AG04450 (cell line): ENCODE data around the gene YWHAB. TPM values are rescaled to one million over a fixed set of nuclear protein-coding genes. Genes with fewer than 3 reads are reported as not detected.
"Not testable (repeated sequence)": the region's sequence is repeated elsewhere in the genome, so short reads cannot be mapped to it uniquely, and the experiment has no call there.

Source experiments
- CTCF ChIA-PET: fragments of 300-600, 350-600 bp; formaldehyde crosslinking; extraction: SDS; loops from one replicate; lab custom pipeline; 2022; ENCODE audit warnings: antibody characterized with exemption, inconsistent platforms; lab: Charles Lee
- POLR2A ChIA-PET: fragments of 350-600 bp; formaldehyde crosslinking; extraction: SDS; loops from one replicate; lab custom pipeline; 2021; ENCODE audit warnings: antibody characterized with exemption, inconsistent platforms; lab: Yijun Ruan, JAX
- DNase-seq: peaks from one replicate; pipeline ENCODE4 v3.0.0-alpha.2; 2011; ENCODE audit warnings: low read depth, low spot score
- H3K27ac ChIP-seq: one replicate; pipeline ENCODE4 v1.5.1; 2012; ENCODE audit warnings: low read depth, low read length, control low read depth
- H3K27me3 ChIP-seq: one replicate; pipeline ENCODE4 v1.6.0; 2012; ENCODE audit warnings: low read length; ENCODE audit not compliant: control insufficient read depth, insufficient read depth
- H3K4me3 ChIP-seq: 2 replicates; pipeline ENCODE4 v1.5.1; 2011; ENCODE audit warnings: mild to moderate bottlenecking, low read depth, low read length, control low read depth
- H3K9me3 ChIP-seq: 2 replicates; pipeline ENCODE4 v1.5.1; 2012; ENCODE audit warnings: low read length; ENCODE audit not compliant: control insufficient read depth, insufficient read depth
- CTCF ChIP-seq: IDR thresholded peaks from 2 replicates; pipeline ENCODE4 v1.5.1; 2011; ENCODE audit warnings: low read depth, low read length, control low read depth, inconsistent platforms
- polyA plus RNA-seq: library from polyadenylated mRNA; depleted of rRNA; stranded (reverse); fragments of >200 nt; gene quantifications from 2 replicates; pipeline ENCODE4 v1.2.3, GENCODE V29; 2011

Gene YWHAB
- polyA plus RNA-seq, 1 experiment = 178 TPM

- Histone ChIP-seq H3K27me3 (peaks cover 4% of the 10 kb centered on the region), H3K4me3 (no peak overlapping the region), H3K9me3 (no peaks in the 10 kb centered on the region), H3K27ac (no peak overlapping the region)
- no peak for DNase-seq
- no peak for TF ChIP-seq CTCF
- ChIA-PET POLR2A (no interaction called here), CTCF (no interaction called here)
Observed at GRCh38 chr20:44858606-44859360, 26.7 kb upstream of the YWHAB start.

- POLR2A ChIA-PET = no interaction called here
- H3K9me3 ChIP-seq = no peaks in the 10 kb centered on the region
- TF ChIP-seq CTCF = no peak
- no peak for DNase-seq
- no peak overlapping the region for H3K27ac ChIP-seq
- CTCF ChIA-PET = interaction anchor here (3.4 kb wide), 1 partner anchor 114 kb away, joined by 22 read pairs; no protein-coding TSS in a partner anchor
- peaks cover 12% of the 10 kb centered on the region for H3K27me3 ChIP-seq
- H3K4me3 ChIP-seq = no peak overlapping the region
Observed at GRCh38 chr20:44861531-44862006, 23.9 kb upstream of the YWHAB start.

- H3K9me3 ChIP-seq = no peaks in the 10 kb centered on the region
- no peak for DNase-seq
- peaks cover 15% of the 10 kb centered on the region for H3K27me3 ChIP-seq
- TF ChIP-seq CTCF = no peak
- H3K27ac ChIP-seq = no peak overlapping the region
- H3K4me3 ChIP-seq = no peak overlapping the region
- POLR2A ChIA-PET = no interaction called here
- CTCF ChIA-PET = interaction anchor here (3.4 kb wide), 1 partner anchor 115 kb away, joined by 22 read pairs; no protein-coding TSS in a partner anchor
Observed at GRCh38 chr20:44862286-44862685, 23.2 kb upstream of the YWHAB start.

GRCh38 chr20:44863365-44864084 is 22.0 kb upstream of the YWHAB start:
- H3K27me3 ChIP-seq = peaks cover 19% of the 10 kb centered on the region
- CTCF ChIA-PET = interaction anchor here (0.5 to 3.4 kb wide), 2 partner anchors 116 to 177 kb away, joined by 3 to 22 read pairs; no protein-coding TSS in a partner anchor
- DNase-seq, H3K27ac ChIP-seq, H3K9me3 ChIP-seq, POLR2A ChIA-PET, H3K4me3 ChIP-seq: not testable (repeated sequence)

GRCh38 chr20:44864493-44864892 is 21.0 kb upstream of the YWHAB start:
- DNase-seq, H3K4me3 ChIP-seq, H3K9me3 ChIP-seq, H3K27ac ChIP-seq, POLR2A ChIA-PET, CTCF ChIA-PET: not testable (repeated sequence)
- H3K27me3 ChIP-seq = peaks cover 21% of the 10 kb centered on the region
